NCI-H128 (cell line): ENCODE results near the gene CAPZB.

Experiments used
- DNase-seq: peaks from one replicate; lab custom pipeline; 2025; ENCODE audit not compliant: unreplicated experiment; lab: John Stamatoyannopoulos, UW

The CAPZB gene

GRCh38 chr1:19371226-19372135 lies 113.9 kb downstream of the CAPZB start:
- no peak for DNase-seq

- DNase-seq = no peak
Measured at GRCh38 chr1:19370453-19371170, 114.7 kb downstream of the CAPZB start.

- DNase-seq = no peak
Measured at GRCh38 chr1:19369396-19370090, 115.8 kb downstream of the CAPZB start.

- DNase-seq = no peak
Measured at GRCh38 chr1:19368964-19369363, 116.4 kb downstream of the CAPZB start.

GRCh38 chr1:19368050-19368449 lies 117.3 kb downstream of the CAPZB start:
- DNase-seq = no peak

- DNase-seq = no peak
Measured at GRCh38 chr1:19367584-19368041, 117.7 kb downstream of the CAPZB start.

- no peak for DNase-seq
Measured at GRCh38 chr1:19366599-19367536, 118.5 kb downstream of the CAPZB start.

GRCh38 chr1:19365721-19366120 lies 119.6 kb downstream of the CAPZB start:
- no peak for DNase-seq

GRCh38 chr1:19363536-19364152 lies 121.7 kb downstream of the CAPZB start:
- DNase-seq = no peak

- no peak for DNase-seq
Measured at GRCh38 chr1:19361611-19362147, 123.7 kb downstream of the CAPZB start.

GRCh38 chr1:19360843-19361610 lies 124.3 kb downstream of the CAPZB start:
- no peak for DNase-seq

GRCh38 chr1:19360432-19360831 lies 124.9 kb downstream of the CAPZB start:
- DNase-seq = no peak

- no peak for DNase-seq
Measured at GRCh38 chr1:19360016-19360415, 125.3 kb downstream of the CAPZB start.

- DNase-seq = no peak
Measured at GRCh38 chr1:19359357-19359756, 126.0 kb downstream of the CAPZB start.

GRCh38 chr1:19358710-19359109 lies 126.6 kb downstream of the CAPZB start:
- DNase-seq = no peak

- DNase-seq = no peak
Measured at GRCh38 chr1:19357299-19357986, 127.9 kb downstream of the CAPZB start.

- DNase-seq = peak; percentile 25
Measured at GRCh38 chr1:19356266-19356665, 129.1 kb downstream of the CAPZB start.

GRCh38 chr1:19354531-19354981 lies 130.8 kb downstream of the CAPZB start:
- DNase-seq = no peak
